Caco-2 (cell line): Measurements from ENCODE around the gene ZAP70. TPM values are rescaled to one million over a fixed set of nuclear protein-coding genes. Genes with fewer than 3 reads are reported as not detected.

Source experiments
- BruUV-seq: library from RNA; stranded (reverse); fragments of 400-500 nt; replicated peaks from 2 replicates; lab custom pipeline; 2021; lab: Mats Ljungman, UMichigan
- CTCF ChIA-PET: fragments of 300-600 bp; sonication (Branson Sonifier 250); formaldehyde crosslinking; loops from one replicate; lab custom pipeline; 2022; ENCODE audit warnings: antibody characterized with exemption; lab: Charles Lee
- POLR2A ChIA-PET: fragments of 300-600 bp; sonication (Branson Sonifier 250); formaldehyde crosslinking; loops from one replicate; lab custom pipeline; 2022; ENCODE audit warnings: antibody characterized with exemption; lab: Charles Lee
- DNase-seq, 2 experiments: peaks; one replicate each; pipeline versions ENCODE4 v3.0.0 to v3.0.0-alpha.2; 2020 to 2022
- H3K27me3 ChIP-seq: replicated peaks from 2 replicates; pipeline ENCODE4 v1.6.0; 2011; ENCODE audit warnings: low read length; ENCODE audit not compliant: control insufficient read depth, insufficient read depth
- H3K36me3 ChIP-seq: 2 replicates; pipeline ENCODE4 v1.5.1; 2011; ENCODE audit warnings: low read length; ENCODE audit not compliant: control insufficient read depth, insufficient read depth
- H3K4me1 ChIP-seq: fragments of 250-450 bp; sonication (Bioruptor Pico); 2 replicates; pipeline ENCODE4 v1.5.1; 2020; ENCODE audit warnings: mild to moderate bottlenecking
- H3K4me3 ChIP-seq: 2 replicates; pipeline ENCODE4 v1.5.1; 2011; ENCODE audit warnings: low read depth, mild to moderate bottlenecking, control low read depth, low read length
- H3K9me3 ChIP-seq: fragments of 250-450 bp; sonication (Bioruptor Pico); 2 replicates; pipeline ENCODE4 v1.5.1; 2020; ENCODE audit warnings: mild to moderate bottlenecking, moderate library complexity
- H3K27ac Mint-ChIP-seq: one replicate; pipeline ENCODE4 v1.8.0; 2022; ENCODE audit warnings: mixed read lengths; ENCODE audit not compliant: unreplicated experiment
- H3K27me3 Mint-ChIP-seq: one replicate; pipeline ENCODE4 v1.8.0; 2022; ENCODE audit warnings: mixed read lengths; ENCODE audit not compliant: insufficient read depth, unreplicated experiment
- H3K36me3 Mint-ChIP-seq: one replicate; pipeline ENCODE4 v1.8.0; 2022; ENCODE audit warnings: mild to moderate bottlenecking, mixed read lengths; ENCODE audit not compliant: insufficient read depth, unreplicated experiment
- H3K4me1 Mint-ChIP-seq: one replicate; pipeline ENCODE4 v1.8.0; 2022; ENCODE audit warnings: low read depth, mixed read lengths; ENCODE audit not compliant: unreplicated experiment
- H3K4me3 Mint-ChIP-seq: one replicate; pipeline ENCODE4 v1.8.0; 2022; ENCODE audit warnings: mild to moderate bottlenecking, moderate library complexity, mixed read lengths; ENCODE audit not compliant: unreplicated experiment
- H3K9me3 Mint-ChIP-seq: one replicate; pipeline ENCODE4 v1.8.0; 2022; ENCODE audit warnings: mixed read lengths; ENCODE audit not compliant: unreplicated experiment
- intact Hi-C: fragments of 100-400 bp; cut with micrococcal nuclease; formaldehyde crosslinking; loops from one replicate; pipeline ENCODE4 v1.10.0; 2022; ENCODE audit not compliant: unreplicated experiment
- total RNA-seq: library from RNA; stranded (reverse); gene quantifications from 2 replicates; pipeline ENCODE4 v1.2.3, GENCODE V29; 2022
- TF ChIP-seq, protein P1 (sequence below), 2 experiments: fragments of 200-600 bp in 1 of 2; IDR thresholded peaks; 1 replicate in 1 of 2; 2 replicates in 1 of 2; pipeline versions ENCODE4 v1.5.1 to v1.8.0; 2011 to 2022; ENCODE audit warnings: antibody characterized with exemption in 1 of 2, control low read depth in 1 of 2, inconsistent platforms in 1 of 2, low read depth in 1 of 2, low read length in 1 of 2, mild to moderate bottlenecking in 1 of 2, moderate library complexity in 1 of 2; ENCODE audit not compliant: insufficient read depth in 1 of 2, severe bottlenecking in 1 of 2, unreplicated experiment in 1 of 2

Gene ZAP70
- total RNA-seq, 1 experiment from 2014 or later, result 0.82 TPM

DNA sequence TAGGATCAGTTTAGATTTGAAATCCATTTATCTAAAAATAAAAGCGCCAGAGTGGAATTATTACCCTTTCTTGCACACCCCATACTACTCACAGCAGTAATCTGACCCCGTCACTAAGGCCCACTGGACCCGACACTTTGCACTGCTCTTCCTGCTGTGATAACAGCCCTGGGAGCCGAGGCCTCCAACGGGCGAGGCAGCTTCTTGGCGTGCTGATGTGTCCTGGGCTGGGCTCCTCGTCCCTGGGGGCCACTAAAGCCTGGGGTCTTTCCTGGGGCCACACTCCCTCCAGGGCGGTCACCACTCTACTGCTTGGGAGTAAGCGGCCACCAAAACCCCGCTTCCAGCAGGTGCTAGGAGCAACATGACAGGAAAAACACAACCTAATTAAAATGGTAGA, 61.7 kb downstream of the ZAP70 start:
- H3K4me1 ChIP-seq, result peaks cover 29% of the 10 kb centered on the region
- no peak overlapping the region for H3K4me3 Mint-ChIP-seq
- peaks cover 2% of the 10 kb centered on the region for H3K36me3 ChIP-seq
- no peak overlapping the region for H3K27ac Mint-ChIP-seq
- peaks cover 50% of the 10 kb centered on the region for H3K36me3 Mint-ChIP-seq
- H3K27me3 ChIP-seq, result no peaks in the 10 kb centered on the region
- H3K4me1 Mint-ChIP-seq, result peaks cover 8% of the 10 kb centered on the region
- ChIA-PET CTCF (no interaction called here), POLR2A (interaction anchor here (0.7 kb wide), 1 partner anchor 8 kb away, joined by 4 read pairs; no protein-coding TSS in a partner anchor)
- no peaks in the 10 kb centered on the region for H3K9me3 ChIP-seq
- H3K27me3 Mint-ChIP-seq, result no peaks in the 10 kb centered on the region
- no TSS peak for BruUV-seq
- no peak for DNase-seq
- no peak overlapping the region for H3K4me3 ChIP-seq
- intact Hi-C loops, result no loop called here
- no peaks in the 10 kb centered on the region for H3K9me3 Mint-ChIP-seq
- TF ChIP-seq, protein P1, sequence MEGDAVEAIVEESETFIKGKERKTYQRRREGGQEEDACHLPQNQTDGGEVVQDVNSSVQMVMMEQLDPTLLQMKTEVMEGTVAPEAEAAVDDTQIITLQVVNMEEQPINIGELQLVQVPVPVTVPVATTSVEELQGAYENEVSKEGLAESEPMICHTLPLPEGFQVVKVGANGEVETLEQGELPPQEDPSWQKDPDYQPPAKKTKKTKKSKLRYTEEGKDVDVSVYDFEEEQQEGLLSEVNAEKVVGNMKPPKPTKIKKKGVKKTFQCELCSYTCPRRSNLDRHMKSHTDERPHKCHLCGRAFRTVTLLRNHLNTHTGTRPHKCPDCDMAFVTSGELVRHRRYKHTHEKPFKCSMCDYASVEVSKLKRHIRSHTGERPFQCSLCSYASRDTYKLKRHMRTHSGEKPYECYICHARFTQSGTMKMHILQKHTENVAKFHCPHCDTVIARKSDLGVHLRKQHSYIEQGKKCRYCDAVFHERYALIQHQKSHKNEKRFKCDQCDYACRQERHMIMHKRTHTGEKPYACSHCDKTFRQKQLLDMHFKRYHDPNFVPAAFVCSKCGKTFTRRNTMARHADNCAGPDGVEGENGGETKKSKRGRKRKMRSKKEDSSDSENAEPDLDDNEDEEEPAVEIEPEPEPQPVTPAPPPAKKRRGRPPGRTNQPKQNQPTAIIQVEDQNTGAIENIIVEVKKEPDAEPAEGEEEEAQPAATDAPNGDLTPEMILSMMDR (IDR thresholded peaks at IDR 0.05; ENCODE audit: insufficient read depth in 1 of 2, low read depth in 1 of 2, low read length in 1 of 2, severe bottlenecking in 1 of 2, unreplicated experiment in 1 of 2), result no peak

DNA sequence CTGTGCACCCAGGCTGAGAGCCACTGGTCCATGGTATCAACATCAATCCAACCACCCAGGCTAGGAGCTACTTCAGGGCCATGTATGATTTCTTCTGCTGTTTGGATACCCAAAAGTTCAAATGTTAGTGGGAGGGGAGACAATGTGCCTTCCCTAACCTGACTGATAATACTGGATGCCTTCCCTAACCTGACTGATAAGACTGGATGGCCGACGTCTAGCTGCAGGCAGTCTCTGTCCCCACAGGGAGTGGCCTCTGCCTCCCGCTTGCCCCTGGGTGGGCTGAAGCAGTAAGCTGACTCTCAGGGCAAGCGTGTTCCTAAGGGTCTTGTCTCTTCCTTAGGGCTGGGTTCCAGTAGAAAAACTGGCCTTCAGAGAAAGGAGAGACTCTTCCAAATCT, 65.8 kb downstream of the ZAP70 start:
- CTCF ChIA-PET, result no interaction called here
- no peak for DNase-seq
- POLR2A ChIA-PET, result no interaction called here
- Histone ChIP-seq H3K36me3 (peaks cover 3% of the 10 kb centered on the region), H3K9me3 (no peaks in the 10 kb centered on the region), H3K27me3 (no peaks in the 10 kb centered on the region), H3K4me3 (no peak overlapping the region), H3K4me1 (peaks cover 14% of the 10 kb centered on the region)
- TF ChIP-seq, protein P1 (IDR thresholded peaks at IDR 0.05; ENCODE audit: insufficient read depth in 1 of 2, low read depth in 1 of 2, low read length in 1 of 2, severe bottlenecking in 1 of 2, unreplicated experiment in 1 of 2), result no peak
- Mint-ChIP-seq H3K9me3 (no peaks in the 10 kb centered on the region), H3K27ac (peak overlapping the region; percentile 29), H3K4me3 (no peak overlapping the region), H3K36me3 (peaks cover 46% of the 10 kb centered on the region), H3K27me3 (no peaks in the 10 kb centered on the region), H3K4me1 (peaks cover 7% of the 10 kb centered on the region)
- BruUV-seq, result no TSS peak
- intact Hi-C loops, result no loop called here

DNA sequence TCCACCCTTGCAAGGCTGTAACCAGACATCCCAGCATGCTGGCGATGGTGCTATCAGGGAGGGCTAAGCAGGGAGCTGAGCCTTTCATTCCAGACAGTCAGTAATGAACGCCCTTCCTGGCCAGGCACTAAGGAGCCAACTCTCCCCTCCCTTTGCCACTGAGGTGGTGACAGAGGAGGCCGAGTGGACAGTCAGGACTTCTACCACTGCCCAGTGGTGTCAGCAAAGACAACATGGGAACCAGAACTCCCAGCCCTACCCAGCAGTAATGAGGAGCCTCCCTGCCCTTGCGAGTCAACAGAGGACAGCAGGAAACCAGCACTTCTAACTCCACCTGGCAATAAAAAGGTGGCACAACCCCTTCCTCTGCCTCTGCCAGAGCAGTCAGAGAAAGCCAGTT, 68.6 kb downstream of the ZAP70 start:
- no peak overlapping the region for H3K27ac Mint-ChIP-seq
- H3K36me3 ChIP-seq, result peaks cover 1% of the 10 kb centered on the region
- CTCF ChIA-PET, result interaction anchor here (0.6 kb wide), 1 partner anchor 48 kb away, joined by 5 read pairs; no protein-coding TSS in a partner anchor
- H3K9me3 Mint-ChIP-seq, result no peaks in the 10 kb centered on the region
- H3K27me3 Mint-ChIP-seq, result no peaks in the 10 kb centered on the region
- H3K9me3 ChIP-seq, result no peaks in the 10 kb centered on the region
- H3K27me3 ChIP-seq, result no peaks in the 10 kb centered on the region
- H3K36me3 Mint-ChIP-seq, result peaks cover 30% of the 10 kb centered on the region
- intact Hi-C loops, result no loop called here
- DNase-seq, result no peak
- H3K4me1 ChIP-seq, result peaks cover 26% of the 10 kb centered on the region
- TF ChIP-seq, protein P1 (IDR thresholded peaks at IDR 0.05; ENCODE audit: insufficient read depth in 1 of 2, low read depth in 1 of 2, low read length in 1 of 2, severe bottlenecking in 1 of 2, unreplicated experiment in 1 of 2), result no peak
- H3K4me3 Mint-ChIP-seq, result no peak overlapping the region
- POLR2A ChIA-PET, result no interaction called here
- no peaks in the 10 kb centered on the region for H3K4me1 Mint-ChIP-seq
- no TSS peak for BruUV-seq
- H3K4me3 ChIP-seq, result no peak overlapping the region
